GM21619 (cell line): ENCODE data around the gene CASZ1.

Experiments used
- ATAC-seq: cut with Tn5 transposase; IDR thresholded peaks from one replicate; pipeline ENCODE4 v1.9.1; 2021; ENCODE audit not compliant: unreplicated experiment

Gene CASZ1

GRCh38 chr1:10674700-10675609 lies 121.5 kb downstream of the CASZ1 start:
- ATAC-seq, result no peak

- ATAC-seq, result no peak
Measured at GRCh38 chr1:10674222-10674621, 122.2 kb downstream of the CASZ1 start.

GRCh38 chr1:10673109-10673711 lies 123.2 kb downstream of the CASZ1 start:
- no peak for ATAC-seq

- ATAC-seq, result no peak
Measured at GRCh38 chr1:10672343-10673050, 123.9 kb downstream of the CASZ1 start.

GRCh38 chr1:10671622-10672342 lies 124.7 kb downstream of the CASZ1 start:
- no peak for ATAC-seq

GRCh38 chr1:10671090-10671489 lies 125.4 kb downstream of the CASZ1 start:
- no peak for ATAC-seq

- ATAC-seq, result no peak
Measured at GRCh38 chr1:10670190-10670589, 126.3 kb downstream of the CASZ1 start.

- ATAC-seq, result no peak
Measured at GRCh38 chr1:10669570-10669969, 126.9 kb downstream of the CASZ1 start.

GRCh38 chr1:10667861-10668761 lies 128.3 kb downstream of the CASZ1 start:
- no peak for ATAC-seq

- ATAC-seq, result no peak
Measured at GRCh38 chr1:10665930-10666850, 130.3 kb downstream of the CASZ1 start.

- no peak for ATAC-seq
Measured at GRCh38 chr1:10665226-10665625, 131.2 kb downstream of the CASZ1 start.

GRCh38 chr1:10664251-10664650 lies 132.2 kb downstream of the CASZ1 start:
- no peak for ATAC-seq

- ATAC-seq, result no peak
Measured at GRCh38 chr1:10663678-10664035, 132.8 kb downstream of the CASZ1 start.

GRCh38 chr1:10662824-10663677 lies 133.4 kb downstream of the CASZ1 start:
- ATAC-seq, result no peak

GRCh38 chr1:10662090-10662688 lies 134.3 kb downstream of the CASZ1 start:
- no peak for ATAC-seq

GRCh38 chr1:10661453-10661852 lies 135.0 kb downstream of the CASZ1 start:
- no peak for ATAC-seq

- ATAC-seq, result no peak
Measured at GRCh38 chr1:10659646-10660540, 136.6 kb downstream of the CASZ1 start.
